ENCODE measurements around the gene ORC3. TPM values are rescaled to one million over a fixed set of nuclear protein-coding genes. Genes with fewer than 3 reads are reported as not detected.

The ORC3 gene
- total and polyA plus RNA-seq, 2 experiments from 2014 or later, result 32.4 to 35.3 TPM

DNA sequence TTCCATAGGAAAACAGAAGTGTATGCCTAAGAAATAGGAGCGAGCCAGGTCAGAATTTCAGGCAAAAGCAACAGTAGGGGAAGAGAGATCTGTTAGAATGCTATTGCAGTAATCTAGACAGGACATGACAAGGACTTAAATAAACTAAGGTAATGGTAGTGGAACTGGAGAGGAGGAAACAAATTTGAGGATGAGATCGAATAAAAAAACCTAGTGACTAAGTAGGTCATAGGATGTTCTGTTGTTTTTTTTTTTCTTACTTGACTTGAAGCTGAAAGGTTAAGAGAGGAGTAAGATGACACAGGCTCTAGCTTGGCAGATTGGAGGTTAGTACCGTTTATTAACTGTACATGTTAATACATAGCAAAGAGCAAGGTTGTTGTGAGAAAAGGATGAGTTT is 28.6 kb downstream of the ORC3 start:
- H3K4me2 ChIP-seq (ENCODE audit: unreplicated experiment), result no peak overlapping the region
- no peak overlapping the region for H3K27ac ChIP-seq
- no peak for DNase-seq
- H3K9me3 ChIP-seq (ENCODE audit: low read depth), result no peaks in the 10 kb centered on the region
- no peak overlapping the region for H3K4me3 ChIP-seq
- H3K79me2 ChIP-seq (ENCODE audit: insufficient read depth), result no peaks in the 10 kb centered on the region
- no peaks in the 10 kb centered on the region for H3K9me2 ChIP-seq (ENCODE audit: insufficient read depth)
- no peak overlapping the region for H3K9ac ChIP-seq
- H3K4me1 ChIP-seq (ENCODE audit: insufficient read depth), result peaks cover 7% of the 10 kb centered on the region; the same call in 1 of the 2 replicates
- no peaks in the 10 kb centered on the region for H3F3A ChIP-seq (ENCODE audit: insufficient read depth)
- in situ Hi-C loops (cut with MboI), result no loop called here
- TF ChIP-seq EZH2phosphoT487 (IDR thresholded peaks at IDR 0.05; ENCODE audit: insufficient read depth, low read depth) (no peak), EZH2 (IDR thresholded peaks at IDR 0.05; ENCODE audit: insufficient read depth, poor library complexity, severe bottlenecking) (no peak)
- no peak overlapping the region for H2AFZ ChIP-seq
- no peaks in the 10 kb centered on the region for H4K20me1 ChIP-seq (ENCODE audit: insufficient read depth)
- no peaks in the 10 kb centered on the region for H3K27me3 ChIP-seq (replicated peaks; ENCODE audit: insufficient read depth)
- H3K36me3 ChIP-seq (ENCODE audit: low read depth), result peaks cover 8% of the 10 kb centered on the region
- WGBS, 2 experiments (ENCODE audit: low coverage in 1 of 2, low lambda C conversion rate in 2 of 2, missing lambda C conversion rate in 2 of 2), result 98 to 100% methylated on average over 3 of the region's 3 CpGs

DNA sequence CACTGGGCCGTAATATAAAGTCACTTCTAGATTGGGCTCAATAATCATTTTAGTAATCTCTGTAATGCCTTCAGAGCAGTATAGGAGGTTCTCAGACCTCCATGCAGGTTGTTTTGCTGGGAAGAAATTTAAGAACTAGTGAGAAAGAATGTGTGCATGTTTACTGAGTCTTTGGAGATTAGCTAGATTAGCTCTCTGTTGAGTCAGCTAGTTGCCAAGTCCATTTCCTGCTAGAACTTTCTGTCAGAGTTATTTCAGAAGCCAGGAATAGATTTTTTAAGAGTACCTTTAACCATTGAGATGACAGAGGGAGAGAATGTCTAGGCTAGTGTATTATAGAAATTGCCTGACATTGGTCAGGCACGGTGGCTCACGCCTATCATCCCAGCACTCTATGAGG is 33.3 kb downstream of the ORC3 start:
- H3F3A ChIP-seq (ENCODE audit: insufficient read depth), result no peaks in the 10 kb centered on the region
- H2AFZ ChIP-seq, result no peak overlapping the region
- DNase-seq, result peak; percentile 44
- no peak overlapping the region for H3K4me3 ChIP-seq
- 96 to 99% methylated on average over 3 of the region's 3 CpGs for WGBS, 2 experiments (ENCODE audit: low coverage in 1 of 2, low lambda C conversion rate in 2 of 2, missing lambda C conversion rate in 2 of 2)
- H3K36me3 ChIP-seq (ENCODE audit: low read depth), result peaks cover 8% of the 10 kb centered on the region
- peak overlapping the region; percentile 3; the same call in 1 of the 2 replicates for H3K27ac ChIP-seq
- no peaks in the 10 kb centered on the region for H4K20me1 ChIP-seq (ENCODE audit: insufficient read depth)
- no peaks in the 10 kb centered on the region for H3K9me3 ChIP-seq (ENCODE audit: low read depth)
- H3K9me2 ChIP-seq (ENCODE audit: insufficient read depth), result no peaks in the 10 kb centered on the region
- H3K4me1 ChIP-seq (ENCODE audit: insufficient read depth), result peaks cover 7% of the 10 kb centered on the region; the same call in 1 of the 2 replicates
- no peaks in the 10 kb centered on the region for H3K79me2 ChIP-seq (ENCODE audit: insufficient read depth)
- H3K4me2 ChIP-seq (ENCODE audit: unreplicated experiment), result no peak overlapping the region
- TF ChIP-seq EZH2 (IDR thresholded peaks at IDR 0.05; ENCODE audit: insufficient read depth, poor library complexity, severe bottlenecking), result no peak
- TF ChIP-seq EZH2phosphoT487 (IDR thresholded peaks at IDR 0.05; ENCODE audit: insufficient read depth, low read depth), result no peak
- H3K9ac ChIP-seq, result no peak overlapping the region
- no peaks in the 10 kb centered on the region for H3K27me3 ChIP-seq (replicated peaks; ENCODE audit: insufficient read depth)
- in situ Hi-C loops (cut with MboI), result no loop called here

DNA sequence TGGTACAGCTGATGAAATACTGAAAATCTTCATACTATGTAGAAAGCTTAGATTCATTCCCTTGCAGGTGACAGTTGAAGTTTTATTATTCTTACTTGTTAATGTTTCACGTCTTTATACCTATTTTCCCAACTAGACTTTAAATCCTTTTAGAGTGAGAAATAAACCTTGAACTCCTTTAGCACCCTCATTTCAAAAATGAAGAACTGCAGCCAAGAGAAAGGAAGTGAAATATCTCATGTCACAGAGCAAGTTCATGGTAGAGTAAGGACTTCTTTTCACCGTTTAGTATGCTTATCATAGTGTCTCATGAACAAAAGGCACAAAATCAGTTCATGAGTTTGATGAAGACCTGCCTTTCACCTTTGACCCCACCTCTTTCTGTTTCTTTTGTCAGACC is 38.5 kb downstream of the ORC3 start:
- 96 to 99% methylated on average over 2 of the region's 2 CpGs for WGBS, 2 experiments (ENCODE audit: low coverage in 1 of 2, low lambda C conversion rate in 2 of 2, missing lambda C conversion rate in 2 of 2)
- no peaks in the 10 kb centered on the region for H4K20me1 ChIP-seq (ENCODE audit: insufficient read depth)
- TF ChIP-seq EZH2phosphoT487 (IDR thresholded peaks at IDR 0.05; ENCODE audit: insufficient read depth, low read depth) (no peak), EZH2 (IDR thresholded peaks at IDR 0.05; ENCODE audit: insufficient read depth, poor library complexity, severe bottlenecking) (no peak)

DNA sequence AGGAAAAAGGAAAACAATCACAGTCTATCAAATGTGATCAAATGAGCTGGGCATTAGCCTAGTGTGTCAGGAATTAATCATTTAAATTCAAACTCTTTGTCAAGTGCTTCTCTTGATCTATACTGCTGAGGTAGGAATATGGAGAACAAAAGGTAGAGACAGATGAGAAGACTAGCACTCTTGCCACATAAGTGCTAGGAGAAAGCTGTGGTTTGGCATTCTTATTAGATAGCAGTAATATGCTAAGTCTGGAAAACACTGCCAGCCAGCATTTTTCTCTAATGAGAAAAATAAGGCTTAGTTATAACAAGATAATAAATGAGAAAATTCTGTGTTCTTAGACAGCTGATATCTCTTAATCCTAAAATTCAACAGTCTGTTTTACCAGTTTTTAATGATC is 38.9 kb downstream of the ORC3 start:
- Histone ChIP-seq H3K4me1 (ENCODE audit: insufficient read depth) (peaks cover 24% of the 10 kb centered on the region), H3K4me2 (ENCODE audit: unreplicated experiment) (no peak overlapping the region), H2AFZ (no peak overlapping the region), H3K79me2 (ENCODE audit: insufficient read depth) (no peaks in the 10 kb centered on the region), H3K9me2 (ENCODE audit: insufficient read depth) (no peaks in the 10 kb centered on the region), H3K9me3 (ENCODE audit: low read depth) (no peaks in the 10 kb centered on the region), H3K4me3 (no peak overlapping the region), H3K27ac (no peak overlapping the region), H3K9ac (no peak overlapping the region), H4K20me1 (ENCODE audit: insufficient read depth) (no peaks in the 10 kb centered on the region), H3K27me3 (replicated peaks; ENCODE audit: insufficient read depth) (no peaks in the 10 kb centered on the region), H3F3A (ENCODE audit: insufficient read depth) (no peaks in the 10 kb centered on the region), H3K36me3 (ENCODE audit: low read depth) (no peaks in the 10 kb centered on the region)
- in situ Hi-C loops (cut with MboI), result no loop called here
- TF ChIP-seq EZH2phosphoT487 (IDR thresholded peaks at IDR 0.05; ENCODE audit: insufficient read depth, low read depth) (no peak), EZH2 (IDR thresholded peaks at IDR 0.05; ENCODE audit: insufficient read depth, poor library complexity, severe bottlenecking) (no peak)
- peak; percentile 77 for DNase-seq

More for the DNA sequence above, 38.5 kb downstream of the ORC3 start:
- H2AFZ ChIP-seq, result no peak overlapping the region
- in situ Hi-C loops (cut with MboI), result no loop called here
- H3K4me1 ChIP-seq (ENCODE audit: insufficient read depth), result peaks cover 25% of the 10 kb centered on the region
- H3K27me3 ChIP-seq (replicated peaks; ENCODE audit: insufficient read depth), result no peaks in the 10 kb centered on the region
- no peak overlapping the region for H3K4me2 ChIP-seq (ENCODE audit: unreplicated experiment)
- H3K4me3 ChIP-seq, result no peak overlapping the region
- H3F3A ChIP-seq (ENCODE audit: insufficient read depth), result no peaks in the 10 kb centered on the region
- H3K9me2 ChIP-seq (ENCODE audit: insufficient read depth), result no peaks in the 10 kb centered on the region
- no peaks in the 10 kb centered on the region for H3K9me3 ChIP-seq (ENCODE audit: low read depth)
- no peaks in the 10 kb centered on the region for H3K79me2 ChIP-seq (ENCODE audit: insufficient read depth)
- no peak overlapping the region for H3K27ac ChIP-seq
- no peaks in the 10 kb centered on the region for H3K36me3 ChIP-seq (ENCODE audit: low read depth)
- no peak overlapping the region for H3K9ac ChIP-seq
- no peak for DNase-seq

DNA sequence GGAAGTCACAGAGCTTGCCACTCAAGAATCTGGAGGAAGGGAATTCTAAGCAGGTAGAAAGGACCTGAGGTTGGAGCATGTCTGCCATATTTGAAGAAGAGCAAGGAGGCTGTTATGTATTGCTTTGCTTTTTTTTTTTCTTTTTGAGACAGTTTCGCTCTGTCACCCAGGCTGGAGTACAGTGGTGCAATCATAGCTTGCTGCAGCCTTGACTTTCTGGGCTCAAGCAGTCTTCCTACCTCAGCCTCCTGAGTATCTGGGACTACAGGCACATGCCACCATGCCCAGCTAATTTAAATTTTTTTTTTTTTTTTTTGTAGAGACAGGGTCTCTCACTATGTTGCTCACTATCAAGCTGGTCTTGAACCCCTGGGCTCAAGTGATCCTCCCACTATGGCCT is 40.8 kb downstream of the ORC3 start:
- 95 to 100% methylated on average over 1 of the region's 1 CpG for WGBS, 2 experiments (ENCODE audit: low coverage in 1 of 2, low lambda C conversion rate in 2 of 2, missing lambda C conversion rate in 2 of 2)
- Histone ChIP-seq H3K79me2 (ENCODE audit: insufficient read depth) (no peaks in the 10 kb centered on the region), H3K4me3 (no peak overlapping the region), H3K27me3 (replicated peaks; ENCODE audit: insufficient read depth) (no peaks in the 10 kb centered on the region), H4K20me1 (ENCODE audit: insufficient read depth) (no peaks in the 10 kb centered on the region), H3K36me3 (ENCODE audit: low read depth) (0 out of 2 replicates have a peak, but pooled peaks cover 2% of the 10 kb centered on the region), H3F3A (ENCODE audit: insufficient read depth) (no peaks in the 10 kb centered on the region), H3K9me2 (ENCODE audit: insufficient read depth) (no peaks in the 10 kb centered on the region), H3K4me1 (ENCODE audit: insufficient read depth) (peaks cover 24% of the 10 kb centered on the region), H3K9me3 (ENCODE audit: low read depth) (no peaks in the 10 kb centered on the region), H2AFZ (no peak overlapping the region), H3K4me2 (ENCODE audit: unreplicated experiment) (no peak overlapping the region), H3K27ac (no peak overlapping the region), H3K9ac (no peak overlapping the region)
- TF ChIP-seq EZH2phosphoT487 (IDR thresholded peaks at IDR 0.05; ENCODE audit: insufficient read depth, low read depth), result no peak
- TF ChIP-seq EZH2 (IDR thresholded peaks at IDR 0.05; ENCODE audit: insufficient read depth, poor library complexity, severe bottlenecking), result no peak
- in situ Hi-C loops (cut with MboI), result no loop called here
- no peak for DNase-seq

Data from GM23248 (cell line).